Globus pallidus (tissue), 1 donor: ENCODE results near the gene TIGIT.

Experiments
- DNase-seq: peaks from one replicate; pipeline ENCODE4 v3.0.0-alpha.2; 2015; ENCODE audit warnings: low spot score

The TIGIT gene

DNA sequence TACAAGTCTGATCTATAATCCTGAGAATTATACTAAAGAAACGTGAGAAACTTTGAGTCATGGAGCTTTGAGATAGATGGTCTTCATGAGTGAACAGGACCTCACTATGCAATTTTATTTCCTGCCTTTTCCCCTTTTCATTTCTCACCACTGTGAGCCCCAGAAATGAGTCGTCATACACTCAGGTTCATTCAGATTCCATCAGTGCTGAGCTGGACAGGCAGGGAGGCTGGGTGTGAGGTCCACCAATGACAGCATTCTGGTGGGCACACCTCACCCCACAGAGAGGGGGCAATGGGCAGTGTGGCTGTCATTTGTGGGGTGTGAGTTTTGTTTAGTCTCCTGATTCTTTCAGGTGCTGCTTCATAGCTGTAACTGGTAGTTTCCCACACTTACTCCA lies 16.9 kb downstream of the TIGIT start:
- no peak for DNase-seq

- DNase-seq: no peak
Observed at GRCh38 chr3:114313426-114313825, 19.6 kb downstream of the TIGIT start.

DNA sequence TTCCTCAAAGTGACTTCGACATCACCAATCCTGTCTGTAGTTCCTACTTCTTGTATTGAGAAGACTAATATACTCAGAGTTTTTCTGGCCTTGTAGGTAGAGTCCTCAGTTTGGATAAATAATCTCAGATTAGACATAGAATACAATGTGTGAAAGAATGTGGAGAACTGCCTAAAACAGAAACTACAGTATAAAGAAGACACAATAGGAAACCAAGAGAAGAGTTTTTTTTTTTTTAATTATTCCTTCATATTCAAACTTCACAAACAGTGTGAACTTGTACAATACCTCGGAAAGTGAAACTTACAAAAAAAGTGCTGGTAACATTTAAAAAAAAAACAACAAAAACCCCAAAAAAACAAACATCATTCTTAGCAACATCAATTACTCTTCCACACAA lies 20.5 kb downstream of the TIGIT start:
- no peak for DNase-seq

DNA sequence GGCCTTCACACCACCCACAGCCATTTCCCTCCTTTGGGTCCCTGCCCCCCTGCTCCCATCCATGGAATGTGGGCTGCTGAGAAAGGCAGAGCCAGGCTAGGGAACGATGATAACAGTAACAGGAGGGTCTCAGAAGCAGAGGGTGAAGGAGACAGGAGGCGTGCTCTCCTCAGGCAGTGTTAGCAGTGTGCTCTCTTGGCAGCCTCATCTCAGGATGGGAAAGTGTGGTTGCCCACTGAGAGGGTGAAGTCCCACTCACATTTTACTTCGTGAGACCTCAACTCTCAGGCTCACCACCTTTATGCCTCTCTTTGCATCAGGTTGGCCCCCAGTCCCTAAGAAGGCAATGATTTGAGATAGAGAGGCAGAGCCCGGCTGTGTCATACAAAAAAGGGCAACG lies 24.5 kb downstream of the TIGIT start:
- DNase-seq: no peak

DNA sequence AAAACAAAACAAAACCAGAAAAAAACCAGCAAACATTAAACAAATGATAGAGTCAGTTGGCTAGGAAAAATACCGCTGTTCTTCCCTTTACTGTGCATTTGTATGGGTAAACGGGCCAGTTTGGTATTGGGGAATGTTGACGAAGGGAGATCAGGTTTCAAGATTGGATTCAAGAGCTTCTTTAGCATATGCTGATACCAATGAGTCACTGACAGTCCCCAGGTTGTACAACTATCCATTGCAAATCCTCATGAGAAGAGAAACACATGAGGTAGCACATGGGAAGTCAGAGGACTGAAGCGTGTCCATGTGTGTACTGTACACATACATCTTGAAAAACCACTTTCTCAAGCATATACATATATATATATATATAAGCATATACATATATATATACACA lies 25.6 kb downstream of the TIGIT start:
- no peak for DNase-seq

DNA sequence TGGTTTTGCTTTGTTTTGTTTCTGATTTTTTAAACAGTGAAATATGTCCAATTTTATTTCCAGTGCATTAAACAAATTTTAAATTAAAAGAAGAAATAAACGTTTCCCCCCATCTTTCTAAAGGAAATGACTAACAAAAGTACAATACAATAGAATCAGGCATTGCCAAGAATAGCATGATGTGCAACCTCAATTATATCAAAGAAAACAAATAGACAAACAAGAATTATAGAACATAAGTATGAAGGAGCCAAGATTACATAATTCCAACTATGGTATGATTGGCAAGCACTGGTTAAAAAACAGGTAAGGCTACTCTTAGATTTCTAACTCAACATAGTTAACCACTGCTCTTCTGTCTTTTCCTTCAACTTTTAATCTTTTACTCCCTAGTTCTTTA lies 26.4 kb downstream of the TIGIT start:
- DNase-seq: no peak

GRCh38 chr3:114323546-114324254 lies 29.9 kb downstream of the TIGIT start:
- no peak for DNase-seq

DNA sequence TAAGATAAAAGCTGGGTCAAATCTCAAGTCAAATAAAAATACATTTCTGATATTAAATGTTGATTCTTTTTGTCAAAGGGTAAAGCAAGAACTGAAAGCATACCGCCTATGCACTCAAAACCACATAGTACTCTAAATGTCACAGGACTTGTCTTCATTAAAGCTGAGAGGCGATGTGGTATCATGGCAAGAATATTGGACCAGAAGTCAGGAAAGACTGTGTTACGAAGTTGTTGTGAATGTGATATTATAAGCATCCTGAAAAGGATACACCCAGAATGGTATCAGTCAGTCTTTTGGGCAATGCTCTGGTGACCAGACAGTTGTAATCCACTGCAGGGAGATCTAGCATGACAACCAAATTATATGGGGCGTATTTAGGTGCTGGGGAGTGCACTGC lies 33.8 kb downstream of the TIGIT start:
- no peak for DNase-seq

GRCh38 chr3:114328345-114328744 lies 34.5 kb downstream of the TIGIT start:
- no peak for DNase-seq

DNA sequence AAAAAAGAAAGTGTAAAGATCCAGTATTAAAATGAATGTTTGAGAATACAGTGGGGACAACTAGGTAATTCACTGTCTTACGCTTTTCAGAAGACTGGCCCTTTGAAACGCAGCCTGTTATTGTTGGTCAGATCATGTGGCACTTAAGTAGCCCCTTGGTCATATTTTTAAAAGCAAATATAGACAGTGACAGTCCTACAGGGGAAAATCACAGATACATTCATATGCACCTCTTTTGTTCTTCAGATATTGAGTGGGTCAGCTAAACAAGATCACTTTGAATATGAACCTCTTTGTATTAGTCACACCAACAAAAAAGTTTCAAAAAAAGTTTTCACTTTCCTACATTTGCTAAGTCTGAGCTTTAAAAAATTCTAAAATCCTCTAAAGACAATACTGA lies 36.0 kb downstream of the TIGIT start:
- no peak for DNase-seq

- no peak for DNase-seq
Observed at GRCh38 chr3:114331007-114331406, 37.2 kb downstream of the TIGIT start.

DNA sequence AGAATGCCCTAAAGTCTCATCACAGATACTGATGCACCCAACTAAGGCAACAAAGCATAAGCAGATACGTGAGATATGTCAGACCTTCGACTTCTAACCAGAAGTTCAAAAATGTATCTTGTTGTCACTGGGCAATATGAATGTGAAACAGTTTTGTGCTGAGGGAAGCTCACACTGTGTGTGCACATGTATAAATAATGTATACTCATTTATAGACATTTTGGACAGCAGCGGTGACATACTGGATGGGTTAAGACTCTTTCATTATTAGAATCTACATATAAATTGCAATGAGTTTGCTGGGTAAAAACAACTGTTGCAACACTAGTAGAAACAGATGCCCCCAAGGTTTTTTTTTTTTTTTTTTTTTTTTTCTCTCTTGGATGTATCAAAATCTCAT lies 37.9 kb downstream of the TIGIT start:
- no peak for DNase-seq

GRCh38 chr3:114332342-114333179 lies 38.7 kb downstream of the TIGIT start:
- no peak for DNase-seq

DNA sequence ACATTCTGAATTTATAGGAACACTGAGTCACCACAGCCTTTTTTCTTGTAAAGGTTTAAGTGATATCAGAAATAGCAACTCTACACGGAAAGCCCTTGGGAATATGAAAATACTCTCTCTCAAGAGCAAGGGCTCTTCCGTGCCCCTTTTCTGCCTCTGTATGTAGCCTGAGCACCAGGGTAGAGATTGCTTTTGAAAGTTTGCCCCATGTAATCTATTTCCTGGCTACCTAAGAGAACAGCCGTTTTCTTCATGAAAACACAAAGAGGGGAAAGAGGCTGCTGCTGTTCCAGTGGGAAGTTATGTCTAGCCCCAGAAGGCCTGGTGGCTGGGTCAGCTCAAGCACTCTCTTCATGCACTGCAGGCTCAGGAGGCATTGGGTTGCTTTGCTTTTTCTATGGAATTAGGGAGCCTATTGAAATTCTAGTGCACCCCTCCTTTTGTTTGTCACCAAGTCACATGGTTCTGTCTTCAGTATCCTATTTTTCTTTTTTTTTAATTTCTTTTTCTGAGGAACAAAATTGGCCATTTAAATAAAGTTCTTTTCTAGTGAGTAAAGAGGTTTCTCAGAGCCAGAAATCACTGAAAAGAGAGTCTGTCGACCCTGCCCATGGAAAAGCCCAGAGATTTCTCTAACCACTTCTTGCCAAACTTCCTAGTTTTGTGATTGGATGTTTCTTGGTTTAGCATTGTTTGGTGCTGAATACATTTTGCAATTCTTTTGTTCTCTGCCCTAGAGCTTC lies 39.5 kb downstream of the TIGIT start:
- peak; percentile 75 for DNase-seq

DNA sequence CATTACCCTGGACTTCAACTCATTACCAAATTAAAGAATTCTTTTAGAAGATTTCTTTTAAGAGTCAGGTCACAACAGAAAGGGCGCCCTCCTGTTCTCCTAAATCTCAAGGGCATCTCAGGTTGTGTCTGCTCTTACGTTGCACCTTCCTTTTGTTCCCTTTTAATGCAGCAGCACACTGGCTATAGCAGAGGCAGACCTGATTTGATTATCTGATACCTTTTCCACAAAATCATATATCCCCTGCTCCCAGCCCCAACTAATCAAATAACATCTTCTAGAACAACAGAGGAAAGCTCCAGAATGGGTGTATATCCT lies 40.1 kb downstream of the TIGIT start:
- no peak for DNase-seq

- DNase-seq: no peak
Observed at GRCh38 chr3:114336122-114336697, 42.4 kb downstream of the TIGIT start.

DNA sequence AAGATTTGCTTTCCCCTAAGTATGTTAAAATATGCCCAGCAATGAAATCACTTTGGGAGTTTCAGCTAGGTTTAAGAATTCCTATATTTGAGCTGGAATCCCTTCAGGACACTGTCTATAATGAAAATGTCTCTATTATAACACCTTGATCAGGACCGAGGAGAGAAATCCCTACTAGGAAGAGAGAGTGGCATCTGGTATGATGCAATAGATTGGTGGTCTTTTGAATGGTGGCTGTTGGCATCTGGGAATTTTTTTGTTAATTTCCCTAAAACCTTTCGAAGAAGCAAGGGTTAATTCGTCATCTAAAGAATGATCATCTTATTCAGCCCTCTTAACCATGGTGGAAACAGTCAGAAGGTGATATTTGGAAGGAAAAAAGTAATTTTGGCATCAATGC lies 43.0 kb downstream of the TIGIT start:
- no peak for DNase-seq

DNA sequence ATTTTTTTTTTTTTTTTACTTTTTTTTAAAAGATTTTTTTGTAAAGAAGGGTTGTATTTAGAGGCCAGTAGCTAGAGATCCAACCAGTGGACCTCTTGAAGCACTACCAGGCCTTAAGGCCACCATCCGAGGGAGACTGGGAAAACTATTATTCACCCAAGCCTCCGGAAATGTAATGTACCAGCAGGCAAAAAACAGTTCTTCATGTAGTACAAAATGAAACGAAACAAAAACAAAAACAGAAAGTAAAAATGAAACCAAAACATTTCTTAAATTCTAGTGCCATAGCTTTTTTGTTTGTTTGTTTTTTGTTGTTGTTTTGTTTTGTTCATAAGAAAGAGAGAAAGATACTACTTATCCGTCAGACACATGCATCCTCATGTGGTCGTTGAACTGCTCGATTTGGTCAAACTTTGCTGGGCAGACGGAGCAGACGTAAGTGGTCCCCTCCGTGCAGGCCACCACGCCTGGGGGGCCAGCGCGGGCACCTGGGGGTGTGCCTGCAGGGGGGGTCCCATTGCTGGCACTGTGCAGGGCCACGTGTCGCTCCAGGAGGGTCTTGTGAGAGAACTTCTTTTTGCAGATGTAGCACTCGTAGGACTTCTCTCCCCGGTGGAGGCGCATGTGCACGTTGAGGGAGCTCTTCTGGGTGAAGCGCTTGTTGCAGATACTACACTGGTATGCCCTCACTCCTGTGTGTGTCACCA lies 45.0 kb downstream of the TIGIT start:
- DNase-seq: no peak

DNA sequence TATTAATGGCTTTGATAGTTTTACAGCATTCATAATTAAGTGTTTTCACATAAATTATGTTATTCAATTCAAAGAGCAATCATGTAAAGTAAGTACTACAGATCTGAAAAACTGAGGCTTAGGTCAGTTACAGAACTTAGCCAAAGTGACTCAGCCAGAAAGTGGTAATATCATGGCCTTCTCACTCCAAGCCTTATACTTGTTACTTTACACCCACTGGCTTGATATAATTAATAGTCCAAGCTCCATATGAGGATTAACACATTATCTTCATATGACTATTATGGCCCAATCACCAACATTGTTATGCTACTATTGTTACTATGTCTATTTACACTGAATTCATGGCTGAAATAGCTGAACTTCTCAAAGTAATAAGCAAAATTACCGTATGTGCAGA lies 50.7 kb downstream of the TIGIT start:
- DNase-seq: no peak

DNA sequence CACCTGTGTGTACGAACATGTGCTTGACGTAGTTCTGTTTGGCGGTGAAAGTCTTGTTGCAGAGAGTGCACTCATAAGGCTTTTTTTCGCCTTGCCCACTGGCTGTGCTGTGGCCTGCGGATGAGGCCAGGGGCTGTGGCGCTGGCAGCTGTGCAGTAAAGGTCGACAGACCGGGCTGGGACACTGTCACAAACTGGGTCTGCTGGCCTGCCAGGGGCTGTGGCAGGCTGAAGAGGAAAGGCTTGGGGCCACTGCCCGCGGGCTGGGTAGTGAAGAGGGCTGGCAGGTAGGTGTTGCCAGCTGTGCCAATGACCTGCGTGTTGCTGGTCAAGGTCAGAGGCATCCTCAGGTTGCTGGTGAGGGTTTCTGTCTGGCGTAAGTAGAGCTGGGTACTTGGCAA lies 56.4 kb downstream of the TIGIT start:
- DNase-seq: no peak

GRCh38 chr3:114350690-114351089 lies 56.9 kb downstream of the TIGIT start:
- no peak for DNase-seq
